Ovary (tissue), 9 donors: ENCODE data around the gene ADCY1. TPM values are rescaled to one million over a fixed set of nuclear protein-coding genes. Genes with fewer than 3 reads are reported as not detected.

ENCODE experiments used
- DNase-seq, 5 donors: peaks; one replicate each; pipeline ENCODE4 v3.0.0-alpha.2; 2019 to 2020
- H3K27ac ChIP-seq, 2 donors: fragments of 200-600 bp; one replicate each; pipeline versions ENCODE4 v1.5.1 to v1.8.0; 2019 to 2022
- H3K27me3 ChIP-seq: fragments of 200-600 bp; one replicate; pipeline ENCODE4 v1.8.0; 2022
- H3K36me3 ChIP-seq: fragments of 200-600 bp; sonication (generic); one replicate; pipeline ENCODE4 v1.5.1; 2019
- H3K4me1 ChIP-seq: one replicate; pipeline ENCODE4 v1.8.1; 2013; ENCODE audit warnings: mild to moderate bottlenecking, moderate library complexity; ENCODE audit not compliant: insufficient read depth
- H3K4me3 ChIP-seq: fragments of 200-600 bp; sonication (generic); one replicate; pipeline ENCODE4 v1.5.1; 2017
- H3K9me3 ChIP-seq, 2 donors: fragments of 200-600 bp in 1 of 2; sonication (generic) in 1 of 2; one replicate each; pipeline versions ENCODE4 v1.5.1 to v1.8.1; 2013 to 2019; ENCODE audit warnings: mild to moderate bottlenecking in 1 of 2, moderate library complexity in 1 of 2
- EP300 ChIP-seq: sonication (generic); formaldehyde crosslinking; IDR thresholded peaks from one replicate; pipeline ENCODE4 v1.6.1; 2017; ENCODE audit warnings: antibody characterized with exemption
- POLR2A ChIP-seq: fragments of 450-650 bp; IDR thresholded peaks from one replicate; pipeline ENCODE4 v1.6.1; 2017; ENCODE audit warnings: antibody characterized with exemption, mild to moderate bottlenecking, moderate library complexity
- WGBS, 3 donors: extraction: QIAGEN DNeasy Blood & Tissue Kit in 1 of 3; methylation state at CpG; one replicate each; pipeline versions ENCODE4 v1.1.5 to v1.1.7; 2013 to 2017; 5-methylcytosine and 5-hydroxymethylcytosine counted together
- intact Hi-C, 4 donors: fragments of 100-400 bp; cut with DNase I; formaldehyde crosslinking; loops; one replicate each; pipeline versions ENCODE4 v1.11.0 to v1.15.1; 2022 to 2023
- polyA plus RNA-seq, 2 donors: library from polyadenylated mRNA; stranded (reverse); fragments of 200-250 nt in 1 of 2; fragments of 350-450 nt in 1 of 2; fragmentation: Illumina TruSeq in 1 of 2; extraction: RNeasy Lipid Tissue Mini Kit (QIAGEN cat#74804) in 1 of 2; gene quantifications; one replicate each; pipeline ENCODE4 v1.2.3, GENCODE V29; 2013 to 2014
- total RNA-seq, 7 donors: library from RNA; depleted of rRNA in 2 of 7; stranded (reverse); fragments of >200 nt in 2 of 7; fragmentation: NEBNext Ultra II Directional in 3 of 7; extraction: Animal tissue kit (Norgen Biotek cat#: 25700) in 3 of 7; gene quantifications; one replicate each; pipeline versions ENCODE4 v1.1.0 to v1.2.4, GENCODE V29; 2016 to 2023
- TF ChIP-seq, protein P1 (sequence below), 3 donors: fragments of 450-650 bp in 2 of 3; fragments of 200-600 bp in 1 of 3; IDR thresholded peaks; one replicate each; pipeline versions ENCODE4 v1.5.1 to v1.8.0; 2016 to 2022; ENCODE audit warnings: antibody characterized with exemption in 3 of 3, mild to moderate bottlenecking in 1 of 3
- donor health status: DM: no; HTN: no; CAD: no; lungs with moderate emphysema.
- donor health status: DM: no; HTN: no; CAD: no.
- donor health status: Bipolar disorder and iron deficiency.
- donor health status: DM: yes; HTN: yes; CAD: no.
- donor health status: DM: no; HTN: no; CAD: no.
- donor health status: DM: yes; HTN: yes; CAD: no.

The ADCY1 gene
- total and polyA plus RNA-seq, 9 donors = 0.40 to 3.7 (median 1.7) TPM

DNA sequence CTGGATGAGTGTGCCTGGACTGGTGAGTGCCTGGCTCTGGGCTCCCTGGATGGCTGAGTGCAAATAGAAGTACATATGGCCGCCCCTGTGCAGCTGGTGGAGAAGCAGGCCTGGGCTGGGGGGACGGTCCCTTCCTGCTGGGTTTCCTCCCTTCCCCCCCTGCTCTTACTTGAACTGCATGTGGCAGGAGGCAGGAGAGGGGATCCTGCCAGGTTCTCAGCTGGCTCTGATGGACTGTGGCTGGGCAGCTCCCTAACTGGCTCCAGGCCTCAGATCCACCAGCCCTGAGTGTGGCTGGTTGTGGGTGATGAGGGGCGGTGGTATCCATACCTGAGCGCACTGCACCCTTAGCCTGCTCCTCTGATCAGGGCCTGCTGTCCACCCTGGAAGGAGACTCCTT, 26.9 kb downstream of the ADCY1 start:
- intact Hi-C loops = no loop called here
- DNase-seq = no peak
- TF ChIP-seq POLR2A (no peak), EP300 (no peak)
- TF ChIP-seq, protein P1, sequence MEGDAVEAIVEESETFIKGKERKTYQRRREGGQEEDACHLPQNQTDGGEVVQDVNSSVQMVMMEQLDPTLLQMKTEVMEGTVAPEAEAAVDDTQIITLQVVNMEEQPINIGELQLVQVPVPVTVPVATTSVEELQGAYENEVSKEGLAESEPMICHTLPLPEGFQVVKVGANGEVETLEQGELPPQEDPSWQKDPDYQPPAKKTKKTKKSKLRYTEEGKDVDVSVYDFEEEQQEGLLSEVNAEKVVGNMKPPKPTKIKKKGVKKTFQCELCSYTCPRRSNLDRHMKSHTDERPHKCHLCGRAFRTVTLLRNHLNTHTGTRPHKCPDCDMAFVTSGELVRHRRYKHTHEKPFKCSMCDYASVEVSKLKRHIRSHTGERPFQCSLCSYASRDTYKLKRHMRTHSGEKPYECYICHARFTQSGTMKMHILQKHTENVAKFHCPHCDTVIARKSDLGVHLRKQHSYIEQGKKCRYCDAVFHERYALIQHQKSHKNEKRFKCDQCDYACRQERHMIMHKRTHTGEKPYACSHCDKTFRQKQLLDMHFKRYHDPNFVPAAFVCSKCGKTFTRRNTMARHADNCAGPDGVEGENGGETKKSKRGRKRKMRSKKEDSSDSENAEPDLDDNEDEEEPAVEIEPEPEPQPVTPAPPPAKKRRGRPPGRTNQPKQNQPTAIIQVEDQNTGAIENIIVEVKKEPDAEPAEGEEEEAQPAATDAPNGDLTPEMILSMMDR (IDR thresholded peaks at IDR 0.05) = no peak
- no peaks in the 10 kb centered on the region for H3K36me3 ChIP-seq
- 83 to 90% (median 87%) methylated on average over 4 of the region's 4 CpGs for WGBS, 3 donors
- no peak overlapping the region for H3K4me3 ChIP-seq
- no peaks in the 10 kb centered on the region for H3K9me3 ChIP-seq
- no peaks in the 10 kb centered on the region for H3K4me1 ChIP-seq
- H3K27me3 ChIP-seq = no peaks in the 10 kb centered on the region
- H3K27ac ChIP-seq = no peak overlapping the region

DNA sequence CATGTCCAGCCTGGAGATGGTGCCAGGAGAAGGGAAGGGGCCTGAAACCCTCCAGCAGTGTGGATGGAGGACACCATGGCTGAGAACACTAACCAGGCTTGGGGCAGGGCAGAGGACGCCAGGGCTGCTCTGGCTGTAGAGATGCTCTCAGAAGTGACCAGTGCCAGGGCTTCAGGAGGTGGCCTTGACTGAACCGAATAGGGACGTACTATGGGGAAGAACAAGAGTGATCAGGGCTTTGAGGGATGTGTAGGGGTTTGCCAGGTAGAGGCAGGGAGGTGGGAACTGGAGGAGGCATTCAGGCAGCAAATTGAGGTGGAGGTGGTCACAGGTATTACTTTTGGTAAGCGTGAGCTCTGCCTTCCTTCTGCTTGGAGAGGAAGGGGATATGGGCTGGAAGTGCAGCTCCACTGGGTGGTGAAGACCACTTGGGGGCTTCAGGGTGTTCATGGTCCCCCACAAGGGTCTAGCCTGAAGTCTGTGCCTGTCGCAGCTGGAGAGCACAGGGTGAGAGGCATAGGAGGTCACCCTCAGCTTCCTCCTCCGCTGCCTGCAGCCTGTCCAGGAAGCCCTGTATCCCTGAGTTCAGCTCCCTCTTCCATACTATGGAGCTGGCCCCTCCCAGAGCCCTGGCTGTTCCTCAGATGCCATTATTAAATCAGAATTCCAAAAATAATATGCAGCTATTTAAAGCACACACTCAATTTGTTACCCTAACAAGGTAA, 27.8 kb downstream of the ADCY1 start:
- no peak for DNase-seq
- 80 to 88% (median 84%) methylated on average over 6 of the region's 6 CpGs for WGBS, 3 donors
- TF ChIP-seq, protein P1 (IDR thresholded peaks at IDR 0.05) = no peak
- no peak for TF ChIP-seq EP300
- TF ChIP-seq POLR2A = no peak
- intact Hi-C loops = no loop called here
- Histone ChIP-seq H3K36me3 (no peaks in the 10 kb centered on the region), H3K9me3 (no peaks in the 10 kb centered on the region), H3K27ac (no peak overlapping the region), H3K4me1 (no peaks in the 10 kb centered on the region), H3K4me3 (no peak overlapping the region), H3K27me3 (no peaks in the 10 kb centered on the region)

DNA sequence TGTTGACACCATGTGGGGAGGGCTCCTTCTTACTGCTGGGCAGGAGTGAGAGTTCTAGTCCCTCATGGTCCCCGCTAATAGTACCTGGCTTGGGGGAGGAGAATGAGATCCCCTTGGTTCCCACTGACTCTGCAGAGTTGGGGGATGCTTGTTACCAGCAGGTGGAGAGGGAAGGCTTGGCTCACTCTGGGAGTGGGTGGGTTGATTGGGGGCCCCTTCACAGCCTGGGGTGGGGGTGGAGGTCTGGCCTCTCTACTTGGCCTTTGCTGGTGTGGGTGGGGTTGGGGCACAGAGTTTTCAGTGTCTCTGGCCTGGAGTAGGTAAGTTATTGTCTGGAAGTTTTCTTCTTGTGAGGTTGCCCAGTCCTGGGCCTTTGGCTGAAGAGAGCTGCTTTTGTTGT, 31.9 kb downstream of the ADCY1 start:
- no peak for DNase-seq
- Histone ChIP-seq H3K9me3 (no peaks in the 10 kb centered on the region), H3K4me1 (no peaks in the 10 kb centered on the region), H3K36me3 (no peaks in the 10 kb centered on the region), H3K27ac (no peak overlapping the region), H3K4me3 (no peak overlapping the region), H3K27me3 (no peaks in the 10 kb centered on the region)
- TF ChIP-seq, protein P1 (IDR thresholded peaks at IDR 0.05) = no peak
- TF ChIP-seq EP300 (no peak), POLR2A (no peak)
- WGBS, 3 donors = 94 to 100% (median 100%) methylated on average over 1 of the region's 1 CpG
- intact Hi-C loops = no loop called here

DNA sequence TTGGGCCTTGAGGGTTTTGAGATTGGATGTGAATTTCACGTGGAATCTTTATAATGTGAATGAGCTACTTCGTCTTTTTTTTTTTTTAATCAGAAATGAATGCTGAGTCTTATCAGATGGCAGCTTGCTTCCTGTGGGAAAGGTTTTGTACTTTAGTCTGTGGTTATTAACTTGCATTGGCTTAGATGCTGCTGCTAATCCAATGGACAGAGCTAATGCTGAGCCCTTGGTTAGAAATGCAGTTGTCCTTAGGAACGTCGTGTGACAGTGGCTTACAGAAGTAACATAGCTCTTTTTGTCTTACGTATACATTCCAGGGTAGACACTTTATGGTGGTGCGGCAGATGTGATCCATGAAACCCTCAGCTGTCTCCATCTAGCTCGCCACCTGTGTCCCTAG, 32.8 kb downstream of the ADCY1 start:
- H3K9me3 ChIP-seq = no peaks in the 10 kb centered on the region
- 75 to 90% (median 89%) methylated on average over 7 of the region's 7 CpGs for WGBS, 3 donors

More for the DNA sequence above, 32.8 kb downstream of the ADCY1 start:
- Histone ChIP-seq H3K36me3 (no peaks in the 10 kb centered on the region), H3K4me3 (no peak overlapping the region), H3K27me3 (no peaks in the 10 kb centered on the region), H3K4me1 (no peaks in the 10 kb centered on the region), H3K27ac (no peak overlapping the region)
- TF ChIP-seq POLR2A (no peak), EP300 (no peak)
- TF ChIP-seq, protein P1 (IDR thresholded peaks at IDR 0.05) = no peak
- intact Hi-C loops = no loop called here
- DNase-seq = no peak
